T follicular helper cell (primary cell): ENCODE results near the gene OR2T35.

Experiments
- DNase-seq: peaks from one replicate; pipeline ENCODE4 v3.0.0-alpha.2; 2020; ENCODE audit warnings: low read depth

Gene OR2T35

DNA sequence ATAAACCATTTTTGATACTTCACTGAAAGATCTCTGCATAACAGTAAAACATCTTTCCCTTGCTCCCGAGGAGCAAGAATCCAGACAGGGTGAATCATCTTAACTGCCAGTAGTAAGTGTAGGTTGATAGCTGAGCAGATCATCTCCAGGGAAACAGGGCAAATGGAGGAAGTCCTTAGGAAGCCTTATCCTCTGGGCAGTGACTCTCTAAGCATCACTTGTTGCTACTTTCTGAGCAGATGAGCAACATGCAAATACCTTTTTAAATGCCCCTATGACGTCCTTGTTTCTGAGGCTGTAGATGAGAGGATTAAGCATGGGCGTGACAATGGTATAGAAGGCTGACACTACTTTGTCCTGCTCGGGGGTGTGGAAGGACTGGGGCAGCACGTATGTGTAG, 19.1 kb downstream of the OR2T35 start:
- DNase-seq: no peak

DNA sequence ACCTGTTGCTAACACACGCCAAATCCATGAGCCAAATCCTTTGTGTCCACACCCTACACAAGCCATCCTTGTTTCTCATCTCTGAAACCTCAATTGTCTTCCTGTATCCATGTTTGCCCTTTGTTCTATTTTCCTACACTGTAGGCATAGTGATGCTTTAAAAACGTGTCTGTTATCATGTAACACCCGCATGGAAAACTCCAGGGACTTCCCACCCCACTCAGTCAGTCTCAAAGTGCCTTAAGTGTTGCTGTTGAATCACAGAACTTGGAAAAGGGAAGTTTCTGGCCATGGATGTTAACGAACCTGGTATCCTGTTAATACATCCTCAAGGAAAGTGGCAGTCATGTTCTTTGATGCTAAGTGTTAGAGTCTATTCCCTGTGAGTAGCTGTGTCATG, 19.9 kb downstream of the OR2T35 start:
- no peak for DNase-seq

DNA sequence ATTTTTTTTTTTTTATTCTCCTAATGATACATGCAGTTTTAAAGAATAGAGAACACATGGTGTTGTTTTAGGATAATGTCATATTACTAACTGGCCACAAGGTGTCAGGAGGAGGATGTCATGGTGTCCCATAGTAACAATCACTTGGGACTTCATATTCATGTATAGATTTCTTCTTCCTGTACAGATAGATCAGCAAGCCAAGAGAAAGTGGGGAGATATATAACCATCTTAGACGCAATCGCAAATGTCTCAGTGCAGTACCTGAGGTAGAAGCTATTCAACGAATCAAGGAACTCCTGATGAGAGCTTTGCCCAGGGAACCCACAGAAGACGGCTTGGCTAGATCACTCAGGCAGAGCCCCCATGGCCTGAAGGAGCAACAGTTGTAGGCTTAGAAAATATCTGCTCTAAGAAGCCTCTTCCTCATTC, 22.5 kb downstream of the OR2T35 start:
- DNase-seq: no peak

DNA sequence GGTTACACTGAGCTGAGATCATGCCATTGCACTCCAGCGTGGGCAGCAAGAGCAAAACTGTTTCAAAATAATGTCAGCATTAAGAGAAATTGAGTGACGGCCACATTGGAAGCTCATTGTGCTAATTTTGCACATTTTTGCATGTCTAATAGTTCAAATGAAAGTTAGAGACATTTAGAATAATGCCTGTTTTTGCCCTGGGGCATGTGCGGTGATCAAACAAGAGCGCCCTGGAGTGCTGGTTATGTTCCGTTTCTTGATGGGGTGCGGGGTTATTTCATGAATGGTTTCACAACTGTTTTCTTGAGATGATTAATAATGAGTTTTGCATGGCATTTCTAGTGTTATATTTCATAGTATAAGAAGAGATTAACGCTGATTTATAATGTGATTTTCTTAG, 23.3 kb downstream of the OR2T35 start:
- DNase-seq: no peak

DNA sequence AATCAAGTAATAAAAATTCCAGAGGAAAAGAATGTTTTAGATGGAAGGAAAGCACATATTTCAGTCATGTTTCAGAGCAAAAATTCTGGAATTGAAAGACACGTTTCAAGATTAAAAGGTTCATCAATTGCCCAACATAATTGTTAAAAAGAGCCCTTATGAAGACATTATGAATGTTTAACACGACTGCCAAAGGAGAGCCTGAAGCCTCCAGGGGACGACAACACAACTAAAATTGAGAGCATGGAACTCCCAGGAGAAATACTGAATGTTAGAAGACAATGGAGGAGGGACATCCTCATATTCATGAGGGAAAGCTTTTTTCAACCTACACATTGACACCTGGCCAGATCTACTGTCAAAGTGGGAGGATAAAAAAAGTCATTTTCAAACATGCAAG, 26.2 kb downstream of the OR2T35 start:
- DNase-seq: peak; percentile 13

DNA sequence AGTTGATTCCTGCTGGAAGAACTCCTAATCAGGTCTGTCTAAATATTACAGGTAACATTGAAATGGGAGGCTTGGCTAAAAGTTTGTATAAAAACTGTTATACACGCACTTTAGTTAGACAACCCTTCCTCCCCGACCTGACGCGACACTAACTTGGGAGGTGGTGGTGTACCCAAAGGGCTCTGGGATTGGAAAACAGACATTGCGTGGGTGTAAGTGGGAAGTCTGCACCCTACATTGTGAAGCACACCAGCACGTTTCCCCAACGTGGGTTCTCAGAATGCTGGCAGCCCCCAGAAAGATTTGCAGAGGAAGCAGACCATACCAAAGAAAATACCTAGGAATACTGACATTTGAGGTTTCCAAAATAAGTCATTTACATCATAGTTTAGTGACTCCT, 27.0 kb downstream of the OR2T35 start:
- DNase-seq: no peak

DNA sequence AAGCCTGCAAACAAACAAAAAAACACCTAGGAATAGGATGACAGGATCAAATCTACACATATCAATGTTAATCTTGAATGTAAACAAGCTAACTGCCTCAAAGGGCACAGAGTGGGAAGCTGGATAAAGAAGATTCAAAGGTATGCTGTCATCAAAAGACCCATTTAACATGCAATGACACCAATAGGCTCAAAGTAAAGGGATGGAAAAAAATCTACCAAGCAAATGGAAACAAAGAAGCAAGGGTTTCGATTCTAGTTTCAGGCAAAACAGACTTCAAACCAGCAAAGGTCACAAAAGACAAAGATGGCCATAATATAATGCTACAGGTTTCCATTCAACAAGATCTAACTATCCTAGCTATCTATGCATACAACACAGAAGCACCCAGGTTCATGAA, 31.3 kb downstream of the OR2T35 start:
- DNase-seq: no peak

DNA sequence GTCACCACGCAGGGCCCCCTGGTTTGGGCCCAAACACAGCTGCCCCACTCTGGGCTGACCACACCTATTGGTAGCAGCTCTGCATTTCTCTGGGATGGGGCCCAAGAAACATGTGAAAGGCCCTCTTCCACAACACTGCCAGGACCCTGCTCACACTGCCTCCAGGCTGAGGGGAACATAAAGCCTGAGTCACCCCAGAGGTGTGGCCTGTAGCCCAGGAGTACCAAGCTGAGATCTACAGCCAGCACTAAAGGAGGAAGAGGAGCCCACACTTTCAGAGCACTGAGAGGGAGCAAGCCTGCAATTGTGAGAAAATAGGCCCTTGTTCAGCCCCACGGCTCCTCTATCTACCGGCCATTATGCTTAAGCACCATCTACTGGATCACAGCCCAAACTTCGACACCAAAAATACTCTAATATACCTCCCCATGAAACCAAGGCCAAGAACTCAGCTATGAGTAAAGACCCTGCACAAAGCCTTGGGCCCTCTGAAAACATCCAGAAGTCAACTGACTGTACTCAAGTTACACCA, 33.1 kb downstream of the OR2T35 start:
- DNase-seq: no peak

DNA sequence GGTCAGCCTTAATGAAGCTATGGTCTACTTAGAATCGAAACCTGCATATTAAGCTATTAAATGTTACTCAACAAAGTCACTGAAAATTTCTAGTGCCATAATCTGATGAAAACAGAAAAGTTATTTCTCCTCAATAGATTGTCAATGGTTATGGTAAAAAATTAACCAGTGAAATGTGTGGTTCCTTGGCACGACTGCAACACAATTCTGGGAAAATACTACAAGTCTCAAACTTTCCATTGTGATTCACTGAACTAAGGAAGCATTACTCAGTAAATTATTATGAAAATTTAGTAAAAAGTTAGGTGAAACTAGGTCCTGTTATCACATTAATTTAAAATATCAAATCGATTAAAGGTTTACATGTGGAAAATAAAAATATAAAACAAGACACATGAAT, 34.8 kb downstream of the OR2T35 start:
- DNase-seq: no peak

DNA sequence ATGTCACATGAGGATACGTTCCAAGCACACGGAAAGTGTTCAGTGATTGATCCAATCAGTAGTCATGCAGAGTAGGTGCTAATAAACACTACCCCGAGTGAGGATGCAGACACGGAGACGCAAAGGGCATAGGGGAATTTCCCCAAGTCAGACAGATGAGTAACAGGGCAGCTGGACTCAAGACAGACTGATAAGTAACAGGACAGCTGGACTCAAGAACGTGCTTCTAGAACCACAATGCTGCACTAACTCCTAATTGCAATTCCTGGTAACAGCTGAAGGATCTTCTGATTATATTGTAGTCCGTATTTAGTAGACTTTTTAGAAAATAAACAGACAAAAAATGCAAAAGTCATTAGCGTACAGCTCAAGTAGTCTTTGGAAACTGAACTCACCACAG, 45.7 kb downstream of the OR2T35 start:
- no peak for DNase-seq

DNA sequence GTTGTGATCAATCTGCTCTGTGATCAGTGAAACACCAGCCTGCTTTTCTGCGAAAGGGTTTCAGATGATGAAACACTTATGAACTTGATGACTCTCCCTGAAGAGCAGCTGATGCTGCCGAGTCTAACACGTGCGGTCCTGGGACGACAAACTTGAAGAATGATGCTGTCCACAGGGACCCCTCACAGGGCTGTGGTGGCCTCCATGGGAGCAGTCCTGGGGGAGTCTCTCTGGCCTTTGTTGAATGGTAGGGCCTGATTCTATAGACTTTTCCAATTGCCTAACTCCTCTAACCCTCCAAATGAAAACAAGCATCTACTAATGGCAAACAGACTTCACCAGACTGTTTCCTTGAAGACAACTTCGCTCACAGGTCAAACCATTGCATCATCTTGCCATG, 47.5 kb downstream of the OR2T35 start, which contains the start of gene OR2T10:
Gene OR2T10 (minus strand): TSS at position 112 of the 400 bp plus-strand sequence. CDS start 3,932 bp downstream, outside the sequence.
- DNase-seq: no peak

DNA sequence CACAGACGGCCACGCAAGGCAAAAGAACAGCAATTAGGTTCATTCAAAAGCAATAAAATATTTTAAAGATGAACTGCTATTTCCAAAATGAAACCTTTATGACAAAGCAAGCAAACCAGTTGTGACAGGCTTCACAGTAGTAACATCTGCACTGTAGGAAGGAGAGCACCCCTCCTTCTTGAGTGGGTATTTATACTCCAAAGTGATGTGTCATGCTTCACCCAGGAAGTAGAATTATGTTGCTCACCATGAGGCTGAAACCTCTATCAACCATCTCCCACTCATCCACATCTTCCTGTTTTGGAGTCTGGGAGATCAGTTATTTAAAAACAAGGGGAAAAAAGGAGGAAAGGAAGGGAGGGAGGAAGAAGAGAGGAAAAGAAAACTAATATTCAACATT, 48.5 kb downstream of the OR2T35 start:
- DNase-seq: no peak

DNA sequence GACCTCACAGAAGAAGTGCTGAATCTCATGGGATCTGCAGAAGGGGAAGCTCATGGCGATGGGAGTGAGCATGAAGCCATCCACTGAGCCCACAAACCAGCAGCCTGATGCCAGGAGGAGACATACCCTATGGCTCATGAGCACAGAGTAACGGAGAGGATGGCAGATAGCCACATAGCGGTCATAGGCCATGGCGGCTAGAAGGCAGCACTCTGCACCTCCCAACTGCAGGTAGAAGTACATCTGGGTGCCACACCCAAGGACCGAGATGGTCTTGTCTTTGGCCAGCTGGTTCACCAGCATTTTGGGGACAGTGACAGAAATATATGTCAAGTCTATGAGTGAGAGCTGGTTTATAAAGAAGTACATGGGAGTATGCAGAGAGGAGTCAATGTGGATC, 51.9 kb downstream of the OR2T35 start:
- DNase-seq: no peak

DNA sequence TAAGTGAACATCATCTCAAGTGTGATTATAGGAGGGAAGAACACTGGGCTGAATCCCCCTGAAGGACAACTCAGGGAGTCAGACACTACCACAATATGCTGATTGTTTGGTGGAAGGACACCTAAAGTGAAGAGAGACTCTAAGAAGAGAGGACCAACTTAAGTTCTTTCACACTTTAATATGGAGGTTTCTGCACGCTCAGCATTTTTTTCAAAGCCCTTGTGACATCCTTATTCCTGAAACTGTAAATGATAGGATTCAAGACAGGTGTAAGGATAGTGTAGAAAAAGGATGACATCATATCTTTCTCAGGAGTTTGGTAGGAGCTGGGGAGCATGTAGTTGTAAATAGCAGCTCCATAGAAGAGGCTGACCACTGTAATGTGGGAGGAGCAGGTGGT, 52.4 kb downstream of the OR2T35 start:
- no peak for DNase-seq

DNA sequence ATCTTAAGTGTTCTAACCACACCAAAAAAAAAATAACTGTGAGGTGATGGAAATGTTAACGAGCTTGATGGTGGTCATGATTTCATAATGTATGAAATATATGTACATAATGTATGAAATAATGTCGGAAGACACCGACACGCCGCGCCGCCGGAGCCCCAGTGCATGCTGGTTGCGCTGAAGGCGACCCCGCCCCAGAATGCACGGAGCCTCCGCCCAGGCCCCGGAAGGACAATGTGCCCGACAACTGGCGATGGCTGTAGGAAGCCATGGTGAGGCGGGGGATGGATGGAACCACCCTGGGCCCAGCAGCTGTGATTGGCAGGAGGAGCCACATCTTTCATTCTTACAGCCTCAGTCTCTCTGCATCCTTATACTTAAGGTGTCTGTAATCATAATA, 55.0 kb downstream of the OR2T35 start:
- DNase-seq: no peak

DNA sequence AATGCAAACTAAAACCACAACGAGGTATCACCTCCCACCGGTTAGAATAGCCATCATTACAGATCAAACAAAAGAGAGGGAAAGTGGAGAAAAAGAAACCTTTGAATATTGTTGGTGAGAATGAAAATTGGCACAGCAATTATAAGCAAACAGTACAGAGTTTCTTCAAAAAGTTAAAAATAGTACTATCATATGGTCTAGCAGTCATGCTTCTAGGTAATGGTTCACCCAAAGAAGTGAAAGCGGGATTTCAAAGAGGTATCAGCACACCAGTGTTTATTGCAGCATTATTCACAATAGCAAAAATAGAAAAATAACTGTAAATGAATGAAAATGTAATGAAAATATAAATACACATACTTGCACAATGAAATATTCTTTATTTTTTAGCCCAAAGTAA, 55.7 kb downstream of the OR2T35 start:
- no peak for DNase-seq
